ENCODE measurements around the gene C16orf78.

DNA sequence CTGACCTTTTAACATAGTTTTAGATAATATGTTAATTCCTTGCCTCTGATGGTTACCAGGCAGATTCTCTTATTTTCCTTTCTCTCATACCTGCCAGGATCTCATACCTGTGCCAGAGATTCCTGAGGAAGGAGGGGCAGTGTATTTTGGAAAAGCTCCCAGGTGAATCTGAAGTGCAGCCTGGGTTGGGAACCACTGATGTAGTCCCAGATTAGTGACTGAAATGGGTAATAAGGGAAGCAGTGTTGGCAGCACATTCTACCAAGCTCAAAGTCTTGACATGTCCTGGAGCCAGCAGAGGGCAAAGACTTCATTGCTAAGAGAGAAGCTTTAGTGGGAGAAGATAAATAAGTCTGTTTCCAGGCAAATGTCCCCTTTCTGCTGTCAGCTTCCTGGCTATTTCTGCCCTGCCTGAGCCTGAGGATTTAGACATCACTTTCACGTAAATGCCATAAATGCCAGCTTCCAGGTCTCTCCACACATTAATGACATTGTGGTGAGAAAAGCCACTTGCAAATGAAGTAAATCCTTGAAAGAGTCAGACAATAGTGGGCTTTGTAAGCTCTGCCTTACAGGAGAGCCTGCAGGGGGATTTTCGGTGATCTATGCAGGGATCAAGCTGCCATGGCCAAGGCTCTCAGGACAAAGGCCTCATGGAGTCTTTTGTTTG lies 40.9 kb upstream of the C16orf78 start:
- TF ChIP-seq, protein P1, sequence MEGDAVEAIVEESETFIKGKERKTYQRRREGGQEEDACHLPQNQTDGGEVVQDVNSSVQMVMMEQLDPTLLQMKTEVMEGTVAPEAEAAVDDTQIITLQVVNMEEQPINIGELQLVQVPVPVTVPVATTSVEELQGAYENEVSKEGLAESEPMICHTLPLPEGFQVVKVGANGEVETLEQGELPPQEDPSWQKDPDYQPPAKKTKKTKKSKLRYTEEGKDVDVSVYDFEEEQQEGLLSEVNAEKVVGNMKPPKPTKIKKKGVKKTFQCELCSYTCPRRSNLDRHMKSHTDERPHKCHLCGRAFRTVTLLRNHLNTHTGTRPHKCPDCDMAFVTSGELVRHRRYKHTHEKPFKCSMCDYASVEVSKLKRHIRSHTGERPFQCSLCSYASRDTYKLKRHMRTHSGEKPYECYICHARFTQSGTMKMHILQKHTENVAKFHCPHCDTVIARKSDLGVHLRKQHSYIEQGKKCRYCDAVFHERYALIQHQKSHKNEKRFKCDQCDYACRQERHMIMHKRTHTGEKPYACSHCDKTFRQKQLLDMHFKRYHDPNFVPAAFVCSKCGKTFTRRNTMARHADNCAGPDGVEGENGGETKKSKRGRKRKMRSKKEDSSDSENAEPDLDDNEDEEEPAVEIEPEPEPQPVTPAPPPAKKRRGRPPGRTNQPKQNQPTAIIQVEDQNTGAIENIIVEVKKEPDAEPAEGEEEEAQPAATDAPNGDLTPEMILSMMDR (IDR thresholded peaks at IDR 0.05), result no peak
- TF ChIP-seq POLR2A (IDR thresholded peaks at IDR 0.05), result no peak

Measured in gastroesophageal sphincter (tissue), 3 donors.